Mucosa of gallbladder (tissue), 1 donor: Measurements from ENCODE around the gene TNFAIP1. TPM values are rescaled to one million over a fixed set of nuclear protein-coding genes. Genes with fewer than 3 reads are reported as not detected.

Experiments used
- total RNA-seq: library from RNA; stranded (reverse); gene quantifications from one replicate; pipeline ENCODE4 v1.2.1, GENCODE V29; 2021
- donor health status: DM: no; HTN: no; CAD: no.

The TNFAIP1 gene
- total RNA-seq, 1 donor from 2014 or later = 60.2 TPM

Other genes starting within 250 kb of the TNFAIP1 start
- 65.7 TPM for gene TMEM97, start 16.6 kb upstream of the TNFAIP1 start, total RNA-seq
- gene IFT20, start 289 bp upstream of the TNFAIP1 start, total RNA-seq = 50.1 TPM
- gene POLDIP2, start 21.8 kb downstream of the TNFAIP1 start, total RNA-seq = 88.8 TPM
- gene SEBOX, start 29.4 kb downstream of the TNFAIP1 start, total RNA-seq = not detected
- gene VTN, start 34.5 kb downstream of the TNFAIP1 start, total RNA-seq = 424 TPM
- gene SARM1, start 35.9 kb downstream of the TNFAIP1 start, total RNA-seq = 27.8 TPM
- 46.2 TPM for gene SLC46A1, start 70.5 kb downstream of the TNFAIP1 start, total RNA-seq
- 55.0 TPM for gene SLC13A2, start 137.9 kb downstream of the TNFAIP1 start, total RNA-seq
- 0.06 TPM for gene FOXN1, start 170.6 kb downstream of the TNFAIP1 start, total RNA-seq
- gene UNC119, start 216.9 kb downstream of the TNFAIP1 start, total RNA-seq = 44.0 TPM
- 65.9 TPM for gene PIGS, start 235.8 kb downstream of the TNFAIP1 start, total RNA-seq
- 39.8 TPM for gene ALDOC, start 241.1 kb downstream of the TNFAIP1 start, total RNA-seq